GM12875 (cell line): ENCODE data around the gene MRS2.

Experiments
- H3K4me3 ChIP-seq: one replicate; pipeline ENCODE4 v1.5.1; 2011; ENCODE audit warnings: low read depth, low read length, control low read depth
- TF ChIP-seq, protein P1 (sequence below): IDR thresholded peaks from 2 replicates; pipeline ENCODE4 v1.5.1; 2011; ENCODE audit warnings: low read depth, mild to moderate bottlenecking, control low read depth, inconsistent platforms, low read length, moderate library complexity, borderline replicate concordance; ENCODE audit not compliant: insufficient read depth

The MRS2 gene

DNA sequence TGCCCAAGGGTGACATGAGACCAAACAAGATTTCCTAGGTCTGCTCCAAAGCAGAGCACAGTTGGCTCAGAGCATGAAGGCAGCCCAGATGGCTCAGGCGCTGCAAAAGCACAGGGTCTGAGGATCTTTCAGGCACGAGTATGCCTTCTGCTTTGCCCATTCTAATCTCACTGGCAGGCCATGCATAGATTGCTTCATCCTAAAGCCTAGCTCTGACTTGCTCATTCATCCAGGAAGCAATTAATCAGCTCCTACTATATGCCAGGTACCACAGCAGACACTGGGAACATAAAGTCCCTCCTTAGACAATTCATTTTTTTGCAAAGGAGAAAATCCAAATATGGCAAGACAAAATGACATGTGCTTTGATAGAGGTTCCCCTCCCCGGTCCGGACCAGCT lies 55.4 kb downstream of the MRS2 start:
- H3K4me3 ChIP-seq, result no peak overlapping the region
- TF ChIP-seq, protein P1, sequence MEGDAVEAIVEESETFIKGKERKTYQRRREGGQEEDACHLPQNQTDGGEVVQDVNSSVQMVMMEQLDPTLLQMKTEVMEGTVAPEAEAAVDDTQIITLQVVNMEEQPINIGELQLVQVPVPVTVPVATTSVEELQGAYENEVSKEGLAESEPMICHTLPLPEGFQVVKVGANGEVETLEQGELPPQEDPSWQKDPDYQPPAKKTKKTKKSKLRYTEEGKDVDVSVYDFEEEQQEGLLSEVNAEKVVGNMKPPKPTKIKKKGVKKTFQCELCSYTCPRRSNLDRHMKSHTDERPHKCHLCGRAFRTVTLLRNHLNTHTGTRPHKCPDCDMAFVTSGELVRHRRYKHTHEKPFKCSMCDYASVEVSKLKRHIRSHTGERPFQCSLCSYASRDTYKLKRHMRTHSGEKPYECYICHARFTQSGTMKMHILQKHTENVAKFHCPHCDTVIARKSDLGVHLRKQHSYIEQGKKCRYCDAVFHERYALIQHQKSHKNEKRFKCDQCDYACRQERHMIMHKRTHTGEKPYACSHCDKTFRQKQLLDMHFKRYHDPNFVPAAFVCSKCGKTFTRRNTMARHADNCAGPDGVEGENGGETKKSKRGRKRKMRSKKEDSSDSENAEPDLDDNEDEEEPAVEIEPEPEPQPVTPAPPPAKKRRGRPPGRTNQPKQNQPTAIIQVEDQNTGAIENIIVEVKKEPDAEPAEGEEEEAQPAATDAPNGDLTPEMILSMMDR, result no peak

DNA sequence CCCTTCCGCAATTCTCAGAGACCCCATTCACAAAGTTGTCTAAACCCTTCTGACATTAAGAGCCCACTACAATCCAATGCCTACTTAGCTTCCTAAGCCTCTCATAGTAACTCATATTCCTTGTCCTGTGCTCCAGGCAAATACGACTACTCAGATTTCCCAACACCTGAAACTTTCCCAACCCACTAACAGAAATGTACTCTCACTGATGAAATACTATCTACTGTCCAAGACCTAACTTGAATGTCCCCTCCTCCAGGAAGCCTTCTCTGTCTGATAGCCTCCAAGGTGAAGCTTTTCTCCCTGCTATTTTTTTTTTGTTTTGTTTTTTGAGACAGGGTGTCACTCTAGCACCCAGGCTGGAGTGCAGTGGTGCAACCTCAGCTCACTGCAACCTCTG lies 56.2 kb downstream of the MRS2 start:
- TF ChIP-seq, protein P1, result no peak
- H3K4me3 ChIP-seq, result no peak overlapping the region

DNA sequence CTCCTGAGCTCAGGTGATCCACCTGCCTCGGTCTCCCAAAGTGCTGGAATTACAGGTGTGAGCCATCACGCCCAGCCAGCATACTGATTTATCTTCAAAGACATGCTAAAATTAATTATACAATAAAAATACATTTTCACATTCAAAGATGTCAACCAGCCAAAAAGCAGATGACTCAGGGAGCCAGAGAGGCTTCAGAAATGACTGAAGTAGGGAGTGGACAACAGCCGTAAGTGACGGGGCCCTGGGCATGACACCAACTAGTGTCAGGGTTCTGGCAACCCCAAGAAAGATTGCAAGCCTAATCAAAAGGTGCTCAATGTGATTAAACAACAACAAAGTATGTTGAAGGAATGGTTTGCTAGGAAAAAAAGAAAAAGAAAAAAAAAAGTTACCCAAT lies 58.2 kb downstream of the MRS2 start:
- H3K4me3 ChIP-seq, result no peak overlapping the region
- TF ChIP-seq, protein P1, result no peak

DNA sequence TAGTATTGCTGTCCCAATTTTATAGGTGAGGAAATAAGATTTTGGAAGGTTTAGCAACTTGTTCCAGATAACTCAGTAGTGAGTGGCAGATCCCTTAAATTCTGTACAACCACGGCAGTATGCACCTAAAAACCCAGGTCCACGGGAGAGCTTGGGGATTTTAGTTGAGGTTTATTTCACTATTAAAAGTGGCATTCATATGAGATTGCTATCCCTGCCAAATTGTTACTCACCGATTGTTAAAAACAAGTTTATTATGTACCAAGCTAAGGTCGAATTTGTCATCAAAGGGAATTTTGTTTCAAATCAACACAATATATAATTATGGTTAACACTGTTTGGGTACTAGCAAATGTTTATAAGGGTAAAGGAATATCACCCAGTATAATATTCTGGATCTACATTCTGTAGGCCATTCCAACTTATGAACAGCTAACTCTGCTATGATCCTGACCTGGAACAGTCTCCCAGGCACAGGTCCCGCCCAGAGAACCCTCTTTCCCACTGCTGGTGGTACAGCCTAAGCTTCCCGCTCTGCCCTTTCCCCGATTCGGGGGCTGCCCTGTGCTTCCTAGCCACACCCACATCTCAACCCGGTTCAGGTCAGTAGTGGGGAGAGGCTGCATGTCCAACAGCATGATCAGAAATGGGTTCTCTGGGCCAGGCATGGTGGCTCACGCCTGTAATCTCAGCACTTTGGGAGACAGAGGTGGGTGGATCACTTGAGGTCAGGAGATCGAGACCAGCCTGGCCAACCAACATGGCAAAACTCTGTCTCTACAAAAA lies 61.7 kb downstream of the MRS2 start:
- TF ChIP-seq, protein P1, result no peak

DNA sequence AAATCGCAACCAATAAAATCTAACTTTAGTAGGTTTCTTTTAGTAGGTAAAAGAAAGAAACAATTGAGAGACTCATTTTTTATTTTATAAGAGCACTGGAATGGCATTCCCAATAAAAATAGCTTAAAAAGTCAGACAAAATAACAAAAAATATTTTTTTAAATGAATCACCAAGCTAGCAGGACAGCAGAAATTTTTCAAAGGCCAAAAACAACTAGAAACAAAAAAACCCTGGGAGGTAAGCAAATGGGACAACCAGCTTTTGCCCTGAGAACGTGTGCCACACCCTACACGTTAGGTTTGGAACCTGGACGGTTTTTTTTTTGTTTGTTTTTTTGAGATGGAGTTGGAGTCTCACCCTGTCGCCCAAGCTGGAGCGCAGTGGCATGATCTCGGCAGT lies 67.1 kb downstream of the MRS2 start:
- H3K4me3 ChIP-seq, result no peak overlapping the region
- TF ChIP-seq, protein P1, result no peak

More for the DNA sequence above, 61.7 kb downstream of the MRS2 start:
- H3K4me3 ChIP-seq, result no peak overlapping the region

DNA sequence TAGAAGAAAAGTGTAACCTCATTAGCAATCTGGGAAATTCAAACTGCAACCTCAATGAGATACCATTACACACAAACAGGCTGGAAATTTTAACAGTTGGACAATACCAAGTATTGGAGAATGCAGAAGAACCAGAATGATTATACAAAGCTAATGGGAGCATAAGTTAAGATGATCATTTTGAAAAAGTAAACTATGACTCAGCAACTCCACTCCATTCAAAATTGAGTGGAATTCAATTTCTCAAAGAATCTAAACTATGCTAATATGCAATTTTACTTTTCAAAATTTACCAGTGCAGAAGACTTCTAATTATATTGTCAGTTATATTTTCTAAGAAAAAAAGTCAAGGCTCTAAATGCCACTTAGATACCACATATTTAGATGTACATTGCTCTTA lies 69.4 kb downstream of the MRS2 start:
- no peak overlapping the region for H3K4me3 ChIP-seq
- TF ChIP-seq, protein P1, result no peak
